Gastrocnemius medialis (tissue), 4 donors: Measurements from ENCODE around the gene SESN3. TPM values are rescaled to one million over a fixed set of nuclear protein-coding genes. Genes with fewer than 3 reads are reported as not detected.

Source experiments
- ATAC-seq, 2 donors: fragments of 150-250 bp; one replicate each; pipeline ENCODE4 v1.9.1; 2016
- DNase-seq, 2 donors: peaks; one replicate each; pipeline ENCODE4 v3.0.0-alpha.2; 2019
- H3K27ac ChIP-seq, 4 donors: fragments of 200-600 bp; sonication (generic); 1 replicate in 1 of 4; 2 replicates in 3 of 4; pipeline ENCODE4 v1.5.1; 2016 to 2018; ENCODE audit warnings: mild to moderate bottlenecking in 2 of 4, moderate library complexity in 1 of 4
- H3K27me3 ChIP-seq, 3 donors: fragments of 200-600 bp; sonication (generic) in 2 of 3; 1 replicate in 1 of 3; 2 replicates in 2 of 3; pipeline versions ENCODE4 v1.5.1 to v1.6.0; 2016 to 2019; ENCODE audit warnings: mild to moderate bottlenecking in 1 of 3, moderate library complexity in 1 of 3
- H3K36me3 ChIP-seq, 2 donors: fragments of 200-600 bp; sonication (generic) in 1 of 2; one replicate each; pipeline ENCODE4 v1.5.1; 2017 to 2018
- H3K4me1 ChIP-seq, 2 donors: fragments of 200-600 bp; sonication (generic) in 1 of 2; one replicate each; pipeline ENCODE4 v1.5.1; 2016 to 2017; ENCODE audit warnings: mild to moderate bottlenecking in 2 of 2
- H3K4me3 ChIP-seq, 4 donors: fragments of 200-600 bp; sonication (generic) in 3 of 4; 1 replicate in 1 of 4; 2 replicates in 3 of 4; pipeline ENCODE4 v1.5.1; 2016 to 2019; ENCODE audit warnings: mild to moderate bottlenecking in 2 of 4
- H3K9me3 ChIP-seq, 3 donors: fragments of 200-600 bp; sonication (generic) in 2 of 3; 1 replicate in 1 of 3; 2 replicates in 2 of 3; pipeline ENCODE4 v1.5.1; 2016 to 2019
- POLR2A ChIP-seq, 2 donors: fragments of 450-650 bp; IDR thresholded peaks; one replicate each; pipeline ENCODE4 v1.6.1; 2017; ENCODE audit warnings: antibody characterized with exemption in 2 of 2, mild to moderate bottlenecking in 2 of 2, moderate library complexity in 2 of 2
- in situ Hi-C, 4 donors: fragments of 200-750 bp; cut with MboI; loops; one replicate each; pipeline versions ENCODE4 v1.15.0 to v1.8.0; 2017; ENCODE audit warnings: low sequenced_read_pairs in 4 of 4
- intact Hi-C: fragments of 100-400 bp; cut with DNase I; formaldehyde crosslinking; loops from one replicate; pipeline ENCODE4 v1.15.1; 2023; ENCODE audit warnings: low total_unique reads
- total RNA-seq, 4 donors: library from RNA; depleted of rRNA; stranded (reverse); fragments of >200 nt; gene quantifications; one replicate each; pipeline versions ENCODE4 v1.1.0 to v1.2.3, GENCODE V29; 2016
- TF ChIP-seq, protein P1 (sequence below), 5 experiments: fragments of 450-650 bp in 3 of 5; fragments of 200-600 bp in 2 of 5; sonication (generic) in 2 of 5; IDR thresholded peaks in 4 of 5; conservative IDR thresholded peaks in 1 of 5; 1 replicate in 4 of 5; 2 replicates in 1 of 5; pipeline ENCODE4 v1.5.1; 2016 to 2019; ENCODE audit warnings: antibody characterized with exemption in 5 of 5, mild to moderate bottlenecking in 3 of 5, moderate library complexity in 3 of 5

SESN3 gene
- total RNA-seq, 4 donors from 2014 or later: 6.0 to 10.8 (median 7.8) TPM

- no peak overlapping the region for H3K27ac ChIP-seq
- H3K27me3 ChIP-seq: no peaks in the 10 kb centered on the region
- no peaks in the 10 kb centered on the region for H3K4me1 ChIP-seq
- ATAC-seq (no peak), DNase-seq (no peak)
- no peaks in the 10 kb centered on the region for H3K36me3 ChIP-seq
- intact Hi-C loops (no loop called here), in situ Hi-C loops (loop anchor here in 1 of 4 donors (25.0 kb wide), 1 partner anchor 180 kb away; the partner anchor contains the start of gene SRSF8)
- TF ChIP-seq, protein P1, sequence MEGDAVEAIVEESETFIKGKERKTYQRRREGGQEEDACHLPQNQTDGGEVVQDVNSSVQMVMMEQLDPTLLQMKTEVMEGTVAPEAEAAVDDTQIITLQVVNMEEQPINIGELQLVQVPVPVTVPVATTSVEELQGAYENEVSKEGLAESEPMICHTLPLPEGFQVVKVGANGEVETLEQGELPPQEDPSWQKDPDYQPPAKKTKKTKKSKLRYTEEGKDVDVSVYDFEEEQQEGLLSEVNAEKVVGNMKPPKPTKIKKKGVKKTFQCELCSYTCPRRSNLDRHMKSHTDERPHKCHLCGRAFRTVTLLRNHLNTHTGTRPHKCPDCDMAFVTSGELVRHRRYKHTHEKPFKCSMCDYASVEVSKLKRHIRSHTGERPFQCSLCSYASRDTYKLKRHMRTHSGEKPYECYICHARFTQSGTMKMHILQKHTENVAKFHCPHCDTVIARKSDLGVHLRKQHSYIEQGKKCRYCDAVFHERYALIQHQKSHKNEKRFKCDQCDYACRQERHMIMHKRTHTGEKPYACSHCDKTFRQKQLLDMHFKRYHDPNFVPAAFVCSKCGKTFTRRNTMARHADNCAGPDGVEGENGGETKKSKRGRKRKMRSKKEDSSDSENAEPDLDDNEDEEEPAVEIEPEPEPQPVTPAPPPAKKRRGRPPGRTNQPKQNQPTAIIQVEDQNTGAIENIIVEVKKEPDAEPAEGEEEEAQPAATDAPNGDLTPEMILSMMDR (IDR thresholded peaks at IDR 0.05 in 4 of 5, conservative IDR thresholded peaks at IDR 0.05 in 1 of 5): no peak
- TF ChIP-seq POLR2A (IDR thresholded peaks at IDR 0.05): no peak
- no peak overlapping the region for H3K4me3 ChIP-seq
- no peaks in the 10 kb centered on the region for H3K9me3 ChIP-seq
These were observed 11.3 kb upstream of the SESN3 start for GRCh38 chr11:95242091-95242844.

- intact Hi-C loops (no loop called here), in situ Hi-C loops (loop anchor here in 1 of 4 donors (25.0 kb wide), 1 partner anchor 179 kb away; the partner anchor contains the start of gene SRSF8)
- H3K27ac ChIP-seq: no peak overlapping the region
These were observed 10.7 kb upstream of the SESN3 start for GRCh38 chr11:95241681-95242081.

GRCh38 chr11:95239871-95240649 is 9.1 kb upstream of the SESN3 start:
- H3K9me3 ChIP-seq: no peaks in the 10 kb centered on the region
- ATAC-seq: no peak
- intact Hi-C loops: no loop called here

More at GRCh38 chr11:95241681-95242081, 10.7 kb upstream of the SESN3 start:
- H3K4me1 ChIP-seq: no peaks in the 10 kb centered on the region
- DNase-seq (no peak), ATAC-seq (peak in 1 of 2 donors; percentile 36)
- TF ChIP-seq, protein P1 (IDR thresholded peaks at IDR 0.05 in 4 of 5, conservative IDR thresholded peaks at IDR 0.05 in 1 of 5): no peak
- TF ChIP-seq POLR2A (IDR thresholded peaks at IDR 0.05): no peak
- H3K4me3 ChIP-seq: no peak overlapping the region
- no peaks in the 10 kb centered on the region for H3K27me3 ChIP-seq
- no peaks in the 10 kb centered on the region for H3K36me3 ChIP-seq
- no peaks in the 10 kb centered on the region for H3K9me3 ChIP-seq

DNA sequence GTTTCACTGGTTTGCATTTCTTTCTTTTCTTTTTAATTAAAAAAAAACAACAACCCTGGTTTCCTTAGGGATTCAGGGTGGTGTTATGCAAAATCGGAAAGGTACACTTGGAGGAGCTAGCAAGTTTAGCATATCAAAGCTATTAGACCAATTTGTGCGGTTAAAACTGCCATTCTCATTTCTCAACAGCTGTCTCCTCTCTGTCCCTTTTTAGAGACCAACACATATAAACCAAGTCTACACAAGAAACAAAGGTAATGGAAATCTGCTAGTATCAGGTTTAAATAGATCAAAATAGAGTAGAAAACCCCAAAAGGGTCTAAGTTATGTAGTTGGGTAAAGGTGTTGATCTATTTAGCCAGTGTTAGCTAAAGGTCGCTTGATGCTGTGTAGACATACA is 1.7 kb upstream of the SESN3 start:
- in situ Hi-C loops: loop anchor here in 1 of 4 donors (25.0 kb wide), 1 partner anchor 170 kb away; the partner anchor contains the start of gene SRSF8
- no peak for DNase-seq
- intact Hi-C loops: loop anchor here (5.0 kb wide), 2 partner anchors 105 to 475 kb away; no protein-coding TSS in a partner anchor
- no peak for TF ChIP-seq POLR2A (IDR thresholded peaks at IDR 0.05)
- TF ChIP-seq, protein P1 (IDR thresholded peaks at IDR 0.05 in 4 of 5, conservative IDR thresholded peaks at IDR 0.05 in 1 of 5): no peak
- Histone ChIP-seq H3K36me3 (no peaks in the 10 kb centered on the region), H3K9me3 (no peaks in the 10 kb centered on the region), H3K27me3 (no peaks in the 10 kb centered on the region), H3K27ac (peak overlapping the region; percentile 68 to 79 (median 70)), H3K4me3 (peak overlapping the region; percentile 31 to 83 (median 76)), H3K4me1 (peaks cover 22 to 25% of the 10 kb centered on the region in 2 donors)
- no peak for ATAC-seq

More at GRCh38 chr11:95239871-95240649, 9.1 kb upstream of the SESN3 start:
- TF ChIP-seq, protein P1 (IDR thresholded peaks at IDR 0.05 in 4 of 5, conservative IDR thresholded peaks at IDR 0.05 in 1 of 5): no peak
- TF ChIP-seq POLR2A (IDR thresholded peaks at IDR 0.05): no peak
- Histone ChIP-seq H3K27ac (no peak overlapping the region), H3K27me3 (no peaks in the 10 kb centered on the region), H3K36me3 (no peaks in the 10 kb centered on the region), H3K4me3 (no peak overlapping the region), H3K4me1 (no peaks in the 10 kb centered on the region)
- in situ Hi-C loops: loop anchor here in 1 of 4 donors (25.0 kb wide), 1 partner anchor 178 kb away; the partner anchor contains the start of gene SRSF8
- no peak for DNase-seq
